ENCODE data around the gene RIGI.
"Not testable (repeated sequence)": the region's sequence is repeated elsewhere in the genome, so short reads cannot be mapped to it uniquely, and the experiment has no call there.

RIGI gene

GRCh38 chr9:32550562-32551275, 24.7 kb upstream of the RIGI start:
- Mint-ChIP-seq H3K36me3 (ENCODE audit: low read depth) (peaks cover 76% of the 10 kb centered on the region), H3K27me3 (no peaks in the 10 kb centered on the region), H3K9me3 (no peaks in the 10 kb centered on the region), H3K4me1 (ENCODE audit: low read depth) (peaks cover 50% of the 10 kb centered on the region), H3K4me3 (peak overlapping the region; percentile 94), H3K27ac (peak overlapping the region; percentile 99)
- peak; percentile 94 for DNase-seq

DNA sequence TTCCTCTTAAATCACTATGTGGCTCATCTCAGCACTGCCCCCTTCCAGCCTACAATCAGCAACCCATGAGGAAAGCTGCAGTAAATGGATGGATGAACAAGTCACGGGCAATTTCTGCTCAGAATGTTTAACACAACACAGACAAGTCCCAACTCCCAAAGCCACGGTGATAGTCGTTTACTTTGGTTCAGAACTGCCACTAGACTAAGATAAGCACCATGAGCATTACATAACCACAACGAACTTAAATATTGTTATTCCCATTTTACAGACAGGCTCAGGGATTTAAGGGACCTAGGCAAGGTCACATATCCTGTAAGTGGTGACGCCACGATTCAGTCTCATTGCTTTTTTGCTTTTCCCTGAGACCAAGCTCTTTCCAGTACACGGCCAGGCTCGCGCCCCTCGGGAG, 24.2 kb upstream of the RIGI start:
- H3K9me3 Mint-ChIP-seq: no peaks in the 10 kb centered on the region
- no peaks in the 10 kb centered on the region for H3K27me3 Mint-ChIP-seq
- peaks cover 73% of the 10 kb centered on the region for H3K36me3 Mint-ChIP-seq (ENCODE audit: low read depth)
- peak overlapping the region; percentile 85 for H3K27ac Mint-ChIP-seq
- DNase-seq: no peak
- peaks cover 50% of the 10 kb centered on the region for H3K4me1 Mint-ChIP-seq (ENCODE audit: low read depth)
- H3K4me3 Mint-ChIP-seq: peak overlapping the region; percentile 94

- not testable (repeated sequence) for H3K4me3 Mint-ChIP-seq, H3K27me3 Mint-ChIP-seq, DNase-seq, H3K9me3 Mint-ChIP-seq, H3K27ac Mint-ChIP-seq
- peaks cover 71% of the 10 kb centered on the region for H3K36me3 Mint-ChIP-seq (ENCODE audit: low read depth)
- peaks cover 37% of the 10 kb centered on the region for H3K4me1 Mint-ChIP-seq (ENCODE audit: low read depth)
These were observed 22.2 kb upstream of the RIGI start for GRCh38 chr9:32548213-32548612.

DNA sequence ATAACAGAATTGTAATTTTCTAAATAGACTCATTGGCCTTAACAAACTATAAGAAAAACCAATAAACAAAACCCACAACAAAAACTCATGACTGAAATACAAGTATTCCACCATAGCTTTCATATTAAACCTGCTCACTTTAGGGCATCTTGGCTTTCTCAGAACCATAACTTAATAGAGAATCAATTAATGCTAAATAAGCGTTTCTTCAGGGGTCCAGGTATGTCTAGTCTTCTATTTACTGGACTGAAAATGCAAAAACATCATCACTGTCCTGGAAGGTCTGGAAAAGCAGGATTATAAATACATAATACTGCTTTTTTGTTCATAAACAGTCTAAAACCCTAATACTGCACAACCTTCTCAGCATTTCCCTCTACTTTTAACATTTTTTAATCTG, 19.9 kb upstream of the RIGI start:
- no peak for DNase-seq
- Mint-ChIP-seq H3K9me3 (no peaks in the 10 kb centered on the region), H3K27me3 (no peaks in the 10 kb centered on the region), H3K4me1 (ENCODE audit: low read depth) (peaks cover 36% of the 10 kb centered on the region), H3K4me3 (no peak overlapping the region), H3K27ac (no peak overlapping the region), H3K36me3 (ENCODE audit: low read depth) (peaks cover 73% of the 10 kb centered on the region)

DNA sequence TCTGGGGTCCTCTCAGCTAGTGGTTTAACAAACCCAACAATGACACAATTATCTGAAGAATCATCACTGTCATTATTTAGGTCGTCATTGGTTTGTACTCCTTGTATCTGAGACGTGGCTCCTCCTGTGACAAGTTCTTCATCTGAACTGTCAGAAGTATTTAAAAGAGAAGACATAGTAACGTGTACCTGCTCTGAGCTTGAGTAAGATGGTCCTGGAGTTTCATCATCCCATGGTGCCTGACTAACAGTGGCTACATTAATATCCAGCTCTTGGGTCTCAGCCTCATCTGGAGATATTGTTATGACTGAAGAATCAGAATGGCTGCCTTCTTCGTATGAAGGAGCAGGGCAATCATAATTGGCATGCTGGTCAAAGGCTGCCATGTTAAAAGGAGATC, 17.1 kb upstream of the RIGI start:
- H3K4me1 Mint-ChIP-seq (ENCODE audit: low read depth): peaks cover 17% of the 10 kb centered on the region
- H3K4me3 Mint-ChIP-seq: no peak overlapping the region
- no peaks in the 10 kb centered on the region for H3K27me3 Mint-ChIP-seq
- no peaks in the 10 kb centered on the region for H3K9me3 Mint-ChIP-seq
- no peak overlapping the region for H3K27ac Mint-ChIP-seq
- H3K36me3 Mint-ChIP-seq (ENCODE audit: low read depth): peaks cover 55% of the 10 kb centered on the region
- no peak for DNase-seq

- DNase-seq: no peak
- Mint-ChIP-seq H3K27ac (no peak overlapping the region), H3K4me3 (no peak overlapping the region), H3K4me1 (ENCODE audit: low read depth) (no peaks in the 10 kb centered on the region), H3K9me3 (no peaks in the 10 kb centered on the region), H3K36me3 (ENCODE audit: low read depth) (peaks cover 15% of the 10 kb centered on the region), H3K27me3 (no peaks in the 10 kb centered on the region)
These were observed 7.8 kb upstream of the RIGI start for GRCh38 chr9:32533816-32534215.

GRCh38 chr9:32533336-32533735, 7.3 kb upstream of the RIGI start:
- Mint-ChIP-seq H3K27ac (no peak overlapping the region), H3K36me3 (ENCODE audit: low read depth) (peaks cover 15% of the 10 kb centered on the region), H3K4me1 (ENCODE audit: low read depth) (no peaks in the 10 kb centered on the region), H3K27me3 (no peaks in the 10 kb centered on the region), H3K9me3 (no peaks in the 10 kb centered on the region), H3K4me3 (no peak overlapping the region)
- DNase-seq: no peak

DNA sequence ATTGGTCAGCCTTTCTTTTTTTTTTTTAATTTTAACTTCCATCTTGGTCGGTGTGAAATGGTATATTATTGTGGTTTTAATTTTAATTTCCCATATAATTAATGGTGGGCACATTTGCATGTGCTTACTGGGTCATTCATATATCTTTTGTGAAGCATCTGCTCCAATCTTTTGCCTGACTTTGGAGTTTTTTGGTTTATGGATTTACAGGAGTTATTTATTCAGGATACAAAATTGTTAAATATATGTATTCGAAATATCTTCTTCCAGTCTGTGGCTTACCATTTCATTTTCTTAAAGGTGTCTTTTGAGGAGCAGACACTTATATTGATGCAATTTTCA, 682 bp upstream of the RIGI start:
- Mint-ChIP-seq H3K9me3 (no peaks in the 10 kb centered on the region), H3K27ac (peak overlapping the region; percentile 93), H3K36me3 (ENCODE audit: low read depth) (peaks cover 32% of the 10 kb centered on the region), H3K4me1 (ENCODE audit: low read depth) (peaks cover 44% of the 10 kb centered on the region), H3K27me3 (no peaks in the 10 kb centered on the region), H3K4me3 (peak overlapping the region; percentile 91)
- no peak for DNase-seq

DNA sequence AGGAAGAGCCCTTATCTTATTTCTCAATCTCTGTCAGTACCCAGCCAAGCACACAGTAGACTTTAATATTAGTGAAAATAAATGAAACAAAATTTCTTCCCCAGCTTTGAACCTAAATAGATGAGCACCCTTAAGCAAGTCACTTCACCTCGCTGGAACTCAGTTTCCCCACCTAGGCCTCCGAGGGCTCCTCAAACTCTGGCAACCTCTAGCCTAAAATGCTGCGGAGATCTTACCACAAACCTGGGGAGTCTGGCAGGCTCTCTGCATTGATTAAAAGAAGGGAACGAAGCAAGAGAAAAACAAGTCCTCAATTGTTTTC, 326 bp downstream of the RIGI start:
- Mint-ChIP-seq H3K9me3 (no peaks in the 10 kb centered on the region), H3K4me1 (ENCODE audit: low read depth) (peaks cover 49% of the 10 kb centered on the region), H3K27ac (peak overlapping the region; percentile 93), H3K27me3 (no peaks in the 10 kb centered on the region), H3K4me3 (peak overlapping the region; percentile 91), H3K36me3 (ENCODE audit: low read depth) (peaks cover 33% of the 10 kb centered on the region)
- no peak for DNase-seq

GRCh38 chr9:32524892-32525708, 896 bp downstream of the RIGI start:
- Mint-ChIP-seq H3K36me3 (ENCODE audit: low read depth) (peaks cover 37% of the 10 kb centered on the region), H3K27me3 (no peaks in the 10 kb centered on the region), H3K4me1 (ENCODE audit: low read depth) (peaks cover 51% of the 10 kb centered on the region), H3K27ac (peak overlapping the region; percentile 93), H3K9me3 (no peaks in the 10 kb centered on the region), H3K4me3 (peak overlapping the region; percentile 91)
- DNase-seq: peak; percentile 47

DNA sequence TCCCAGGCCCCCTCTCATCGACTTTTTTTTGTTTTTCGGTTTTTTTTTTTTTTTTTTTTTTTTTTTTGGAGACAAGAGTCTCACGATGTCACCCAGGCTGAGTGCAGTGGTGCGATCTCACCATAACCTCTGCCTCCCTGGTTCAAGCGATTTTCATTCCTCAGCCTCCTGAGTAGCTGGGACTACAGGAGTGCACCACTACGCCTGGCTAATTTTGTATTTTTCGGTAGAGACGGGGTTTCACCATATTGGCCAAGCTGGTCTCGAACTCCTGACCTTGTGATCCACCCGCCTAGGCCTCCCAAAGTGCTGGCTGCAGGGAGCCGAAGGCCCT, 1.5 kb downstream of the RIGI start:
- not testable (repeated sequence) for H3K9me3 Mint-ChIP-seq, H3K27me3 Mint-ChIP-seq, DNase-seq
- H3K4me3 Mint-ChIP-seq: peak overlapping the region; percentile 91
- H3K4me1 Mint-ChIP-seq (ENCODE audit: low read depth): peaks cover 51% of the 10 kb centered on the region
- H3K27ac Mint-ChIP-seq: peak overlapping the region; percentile 54
- peaks cover 39% of the 10 kb centered on the region for H3K36me3 Mint-ChIP-seq (ENCODE audit: low read depth)

DNA sequence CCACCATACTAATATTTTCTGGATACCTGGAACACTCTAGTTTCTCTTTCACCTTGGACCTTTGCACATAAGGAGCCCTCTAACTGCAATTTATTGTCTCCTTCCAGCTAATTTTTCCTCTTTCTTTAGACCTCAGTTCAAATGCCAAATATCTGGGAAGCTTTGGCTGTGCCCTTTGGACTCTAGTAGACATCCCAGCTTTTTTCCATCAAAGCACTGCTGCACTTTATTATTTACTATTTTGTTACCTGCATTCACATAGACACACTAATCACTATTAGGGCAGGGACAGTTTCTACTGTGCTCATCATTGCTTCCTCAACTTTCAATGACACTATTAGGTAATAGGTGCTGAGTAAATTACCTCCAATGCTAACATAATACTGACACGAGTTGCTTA, 2.1 kb downstream of the RIGI start:
- no peak overlapping the region for H3K4me3 Mint-ChIP-seq
- H3K4me1 Mint-ChIP-seq (ENCODE audit: low read depth): peaks cover 52% of the 10 kb centered on the region
- H3K27me3 Mint-ChIP-seq: no peaks in the 10 kb centered on the region
- H3K36me3 Mint-ChIP-seq (ENCODE audit: low read depth): peaks cover 42% of the 10 kb centered on the region
- H3K9me3 Mint-ChIP-seq: no peaks in the 10 kb centered on the region
- DNase-seq: no peak
- H3K27ac Mint-ChIP-seq: no peak overlapping the region

DNA sequence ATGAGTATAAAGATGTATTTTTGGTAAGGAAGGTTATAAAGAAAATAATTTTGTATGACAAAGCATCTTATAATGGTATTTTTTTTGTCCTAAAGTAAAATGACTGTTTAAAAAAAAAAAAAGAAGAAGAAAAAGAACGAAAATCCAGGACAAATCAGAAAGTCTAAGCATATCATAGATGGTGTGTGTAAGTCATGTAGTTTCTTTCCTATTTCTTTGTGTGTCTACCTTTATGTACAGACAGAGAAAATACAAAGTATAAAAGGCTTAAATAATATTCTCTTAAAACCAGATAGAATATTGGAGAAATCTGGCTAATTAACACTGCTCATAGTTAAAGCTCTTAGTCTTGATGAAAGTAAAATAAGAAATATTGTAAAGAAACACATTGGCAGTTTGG, 7.7 kb downstream of the RIGI start:
- Mint-ChIP-seq H3K4me1 (ENCODE audit: low read depth) (peaks cover 44% of the 10 kb centered on the region), H3K4me3 (no peak overlapping the region), H3K27ac (no peak overlapping the region), H3K27me3 (no peaks in the 10 kb centered on the region), H3K36me3 (ENCODE audit: low read depth) (peaks cover 72% of the 10 kb centered on the region), H3K9me3 (peaks cover 6% of the 10 kb centered on the region)
- no peak for DNase-seq

GRCh38 chr9:32516241-32516640, 9.8 kb downstream of the RIGI start:
- no peak overlapping the region for H3K27ac Mint-ChIP-seq
- H3K36me3 Mint-ChIP-seq (ENCODE audit: low read depth): peaks cover 55% of the 10 kb centered on the region
- no peak for DNase-seq
- no peaks in the 10 kb centered on the region for H3K27me3 Mint-ChIP-seq
- peaks cover 42% of the 10 kb centered on the region for H3K4me1 Mint-ChIP-seq (ENCODE audit: low read depth)
- no peak overlapping the region for H3K4me3 Mint-ChIP-seq
- H3K9me3 Mint-ChIP-seq: peaks cover 8% of the 10 kb centered on the region

GRCh38 chr9:32508728-32509127, 17.3 kb downstream of the RIGI start:
- DNase-seq: no peak
- no peak overlapping the region for H3K4me3 Mint-ChIP-seq
- H3K27me3 Mint-ChIP-seq: no peaks in the 10 kb centered on the region
- peaks cover 41% of the 10 kb centered on the region for H3K4me1 Mint-ChIP-seq (ENCODE audit: low read depth)
- no peak overlapping the region for H3K27ac Mint-ChIP-seq
- peaks cover 7% of the 10 kb centered on the region for H3K9me3 Mint-ChIP-seq
- peaks cover 5% of the 10 kb centered on the region for H3K36me3 Mint-ChIP-seq (ENCODE audit: low read depth)

Measured in activated T-cell treated with anti-CD3 and anti-CD28 coated beads, Interleukin-2, amount 50 U/mL, for 24 hours (primary cell).